SK-N-MC (cell line): Measurements from ENCODE around the gene KIF26B.

ENCODE experiments used
- DNase-seq: peaks from one replicate; pipeline ENCODE4 v3.0.0-alpha.2; 2011; ENCODE audit warnings: low read depth, low spot score
- H3K27ac ChIP-seq: fragments of 200-600 bp; sonication (generic); 2 replicates; pipeline ENCODE4 v1.5.1; 2016; ENCODE audit warnings: mixed run types
- H3K36me3 ChIP-seq: fragments of 200-600 bp; sonication (generic); 2 replicates; pipeline ENCODE4 v1.6.1; 2017; ENCODE audit warnings: antibody characterized with exemption, low read length, mixed read lengths; ENCODE audit not compliant: insufficient read depth
- H3K4me3 ChIP-seq: fragments of 200-600 bp; sonication (generic); 2 replicates; pipeline ENCODE4 v1.5.1; 2016
- H3K9ac ChIP-seq: fragments of 200-600 bp; sonication (generic); 2 replicates; pipeline ENCODE4 v1.8.0; 2017; ENCODE audit warnings: mixed run types, mixed read lengths; ENCODE audit not compliant: insufficient read length
- H3K9me3 ChIP-seq: fragments of 200-600 bp; sonication (generic); 2 replicates; pipeline ENCODE4 v1.6.1; 2017; ENCODE audit warnings: low read depth, mild to moderate bottlenecking, antibody characterized with exemption, low read length, moderate library complexity, mixed read lengths
- EZH2 ChIP-seq: fragments of 200-600 bp; sonication (generic); IDR thresholded peaks from one replicate; pipeline ENCODE4 v1.6.1; 2017; ENCODE audit warnings: antibody characterized with exemption
- FOXP2 ChIP-seq: optimal IDR thresholded peaks from 2 replicates; pipeline ENCODE3; 2011; ENCODE audit warnings: mild to moderate bottlenecking, moderate library complexity; ENCODE audit not compliant: insufficient read depth; ENCODE audit errors: extremely low read length, control extremely low read depth
- POLR2AphosphoS5 ChIP-seq: IDR thresholded peaks from 2 replicates; pipeline ENCODE4 v1.6.1; 2012; ENCODE audit warnings: mild to moderate bottlenecking, low read depth, low read length, borderline replicate concordance

The KIF26B gene

GRCh38 chr1:245386297-245386971, 231.6 kb downstream of the KIF26B start:
- no peaks in the 10 kb centered on the region for H3K9me3 ChIP-seq
- no peak for DNase-seq
- H3K27ac ChIP-seq, result no peak overlapping the region
- H3K9ac ChIP-seq, result no peak overlapping the region
- TF ChIP-seq FOXP2 (no peak), POLR2AphosphoS5 (no peak), EZH2 (no peak)
- H3K36me3 ChIP-seq, result no peaks in the 10 kb centered on the region
- no peak overlapping the region for H3K4me3 ChIP-seq

- H3K4me3 ChIP-seq, result no peak overlapping the region
- no peak overlapping the region for H3K9ac ChIP-seq
- TF ChIP-seq EZH2 (no peak), POLR2AphosphoS5 (no peak), FOXP2 (no peak)
These were observed 233.9 kb downstream of the KIF26B start for GRCh38 chr1:245388687-245389086.

GRCh38 chr1:245389873-245390272, 235.1 kb downstream of the KIF26B start:
- TF ChIP-seq POLR2AphosphoS5 (no peak), EZH2 (no peak), FOXP2 (no peak)
- H3K4me3 ChIP-seq, result no peak overlapping the region
- no peak overlapping the region for H3K9ac ChIP-seq
- no peaks in the 10 kb centered on the region for H3K36me3 ChIP-seq
- H3K27ac ChIP-seq, result no peak overlapping the region
- no peak for DNase-seq
- H3K9me3 ChIP-seq, result no peaks in the 10 kb centered on the region

More at GRCh38 chr1:245388687-245389086, 233.9 kb downstream of the KIF26B start:
- Histone ChIP-seq H3K9me3 (no peaks in the 10 kb centered on the region), H3K27ac (no peak overlapping the region), H3K36me3 (no peaks in the 10 kb centered on the region)
- no peak for DNase-seq

GRCh38 chr1:245390975-245391374, 236.2 kb downstream of the KIF26B start:
- H3K9ac ChIP-seq, result no peak overlapping the region
- no peak overlapping the region for H3K27ac ChIP-seq
- no peaks in the 10 kb centered on the region for H3K9me3 ChIP-seq
- H3K36me3 ChIP-seq, result no peaks in the 10 kb centered on the region
- TF ChIP-seq POLR2AphosphoS5 (no peak), EZH2 (no peak), FOXP2 (no peak)
- H3K4me3 ChIP-seq, result no peak overlapping the region
- no peak for DNase-seq

- no peak overlapping the region for H3K4me3 ChIP-seq
- H3K9ac ChIP-seq, result no peak overlapping the region
- DNase-seq, result no peak
- H3K9me3 ChIP-seq, result no peaks in the 10 kb centered on the region
- no peaks in the 10 kb centered on the region for H3K36me3 ChIP-seq
- no peak overlapping the region for H3K27ac ChIP-seq
- TF ChIP-seq FOXP2 (no peak), EZH2 (no peak), POLR2AphosphoS5 (no peak)
These were observed 238.9 kb downstream of the KIF26B start for GRCh38 chr1:245393694-245394093.

GRCh38 chr1:245395680-245396079, 240.9 kb downstream of the KIF26B start:
- TF ChIP-seq FOXP2, result no peak
- no peak for TF ChIP-seq EZH2
- no peak for TF ChIP-seq POLR2AphosphoS5
- no peak overlapping the region for H3K9ac ChIP-seq
- no peak overlapping the region for H3K4me3 ChIP-seq
- H3K36me3 ChIP-seq, result no peaks in the 10 kb centered on the region
- no peak overlapping the region for H3K27ac ChIP-seq
- no peaks in the 10 kb centered on the region for H3K9me3 ChIP-seq
- no peak for DNase-seq

- TF ChIP-seq POLR2AphosphoS5, result no peak
- no peak for TF ChIP-seq FOXP2
- TF ChIP-seq EZH2, result no peak
- H3K27ac ChIP-seq, result no peak overlapping the region
- H3K4me3 ChIP-seq, result no peak overlapping the region
- H3K36me3 ChIP-seq, result no peaks in the 10 kb centered on the region
- no peak for DNase-seq
- H3K9me3 ChIP-seq, result no peaks in the 10 kb centered on the region
- no peak overlapping the region for H3K9ac ChIP-seq
These were observed 241.8 kb downstream of the KIF26B start for GRCh38 chr1:245396615-245397014.

- TF ChIP-seq FOXP2 (no peak), EZH2 (no peak), POLR2AphosphoS5 (no peak)
- no peak overlapping the region for H3K27ac ChIP-seq
- H3K9ac ChIP-seq, result no peak overlapping the region
- no peaks in the 10 kb centered on the region for H3K9me3 ChIP-seq
- no peak overlapping the region for H3K4me3 ChIP-seq
- no peak for DNase-seq
- H3K36me3 ChIP-seq, result no peaks in the 10 kb centered on the region
These were observed 243.0 kb downstream of the KIF26B start for GRCh38 chr1:245397771-245398170.

- TF ChIP-seq POLR2AphosphoS5, result no peak
- Histone ChIP-seq H3K9ac (no peak overlapping the region), H3K27ac (no peak overlapping the region), H3K36me3 (no peaks in the 10 kb centered on the region), H3K4me3 (no peak overlapping the region), H3K9me3 (no peaks in the 10 kb centered on the region)
- no peak for DNase-seq
These were observed 243.4 kb downstream of the KIF26B start for GRCh38 chr1:245398180-245398579.
